Neural progenitor cell (in vitro differentiated cells): ENCODE data around the gene SPHKAP. TPM values are rescaled to one million over a fixed set of nuclear protein-coding genes. Genes with fewer than 3 reads are reported as not detected.
"Not testable (repeated sequence)": the region's sequence is repeated elsewhere in the genome, so short reads cannot be mapped to it uniquely, and the experiment has no call there.

Experiments used
- DNase-seq: peaks from one replicate; pipeline ENCODE4 v3.0.0-alpha.2; 2016; ENCODE audit warnings: low spot score
- H2AFZ ChIP-seq: fragments of 200-600 bp; sonication (generic); replicated peaks from 2 replicates; pipeline ENCODE4 v1.6.1; 2016; ENCODE audit warnings: antibody characterized with exemption
- H3F3A ChIP-seq: fragments of 200-600 bp; sonication (generic); 2 replicates; pipeline ENCODE4 v1.6.1; 2016; ENCODE audit warnings: antibody characterized with exemption, low read depth
- H3K27ac ChIP-seq: fragments of 200-600 bp; sonication (generic); 2 replicates; pipeline ENCODE4 v1.5.1; 2016; ENCODE audit warnings: mild to moderate bottlenecking
- H3K27me3 ChIP-seq: fragments of 200-600 bp; sonication (generic); 2 replicates; pipeline ENCODE4 v1.6.1; 2016; ENCODE audit warnings: mild to moderate bottlenecking, moderate library complexity
- H3K36me3 ChIP-seq: fragments of 200-600 bp; sonication (generic); 2 replicates; pipeline ENCODE4 v1.5.1; 2016
- H3K4me1 ChIP-seq: fragments of 200-600 bp; sonication (generic); 2 replicates; pipeline ENCODE4 v1.6.1; 2016; ENCODE audit warnings: mixed run types
- H3K4me2 ChIP-seq: fragments of 200-600 bp; sonication (generic); 2 replicates; pipeline ENCODE4 v1.6.1; 2016
- H3K4me3 ChIP-seq: fragments of 200-600 bp; sonication (generic); 2 replicates; pipeline ENCODE4 v1.5.1; 2016
- H3K79me2 ChIP-seq: fragments of 200-600 bp; sonication (generic); 2 replicates; pipeline ENCODE4 v1.6.1; 2016; ENCODE audit warnings: low read depth
- H3K9ac ChIP-seq: fragments of 200-600 bp; sonication (generic); 2 replicates; pipeline ENCODE4 v1.6.1; 2016
- H3K9me3 ChIP-seq: fragments of 200-600 bp; sonication (generic); 2 replicates; pipeline ENCODE4 v1.5.1; 2016; ENCODE audit warnings: low read depth
- H4K20me1 ChIP-seq: fragments of 200-600 bp; sonication (generic); 2 replicates; pipeline ENCODE4 v1.6.1; 2016; ENCODE audit warnings: low read depth
- H3K27ac Mint-ChIP-seq: 3 replicates; pipeline ENCODE4 v1.8.0; 2021; ENCODE audit warnings: mixed read lengths
- H3K27me3 Mint-ChIP-seq: 2 replicates; pipeline ENCODE4 v1.8.0; 2022; ENCODE audit warnings: low read depth, mild to moderate bottlenecking, inconsistent platforms, moderate library complexity, mixed read lengths; ENCODE audit not compliant: insufficient read depth
- H3K36me3 Mint-ChIP-seq: 3 replicates; pipeline ENCODE4 v1.8.0; 2021; ENCODE audit warnings: mixed read lengths
- H3K4me1 Mint-ChIP-seq: 3 replicates; pipeline ENCODE4 v1.8.0; 2021; ENCODE audit warnings: mixed read lengths
- H3K4me3 Mint-ChIP-seq: 3 replicates; pipeline ENCODE4 v1.8.0; 2021; ENCODE audit warnings: mild to moderate bottlenecking, moderate library complexity, mixed read lengths
- H3K9me3 Mint-ChIP-seq: 3 replicates; pipeline ENCODE4 v1.8.0; 2020; ENCODE audit warnings: mixed read lengths
- CTCF ChIP-seq: fragments of 200-600 bp; sonication (generic); IDR thresholded peaks from 2 replicates; pipeline ENCODE4 v1.5.1; 2017; ENCODE audit warnings: antibody characterized with exemption, mild to moderate bottlenecking
- EZH2 ChIP-seq: fragments of 200-600 bp; sonication (generic); IDR thresholded peaks from 2 replicates; pipeline ENCODE4 v1.6.1; 2017; ENCODE audit warnings: antibody characterized with exemption, mild to moderate bottlenecking, moderate library complexity
- EZH2phosphoT487 ChIP-seq: fragments of 200-600 bp; sonication (generic); IDR thresholded peaks from 2 replicates; pipeline ENCODE4 v1.6.1; 2017; ENCODE audit warnings: antibody characterized with exemption
- total RNA-seq: library from RNA; depleted of rRNA; stranded (reverse); fragments of >200 nt; gene quantifications from 2 replicates; pipeline ENCODE4 v1.2.3, GENCODE V29; 2015; ENCODE audit warnings: low replicate concordance

Gene SPHKAP
- total RNA-seq, 1 donor from 2014 or later = not detected

GRCh38 chr2:228082571-228082970 lies 98.9 kb downstream of the SPHKAP start:
- Histone ChIP-seq H3F3A (no peaks in the 10 kb centered on the region), H3K4me2 (no peak overlapping the region), H2AFZ (no peak overlapping the region), H3K4me1 (no peaks in the 10 kb centered on the region), H3K27me3 (no peaks in the 10 kb centered on the region), H4K20me1 (no peaks in the 10 kb centered on the region), H3K4me3 (no peak overlapping the region), H3K9me3 (no peaks in the 10 kb centered on the region), H3K36me3 (no peaks in the 10 kb centered on the region), H3K27ac (no peak overlapping the region), H3K79me2 (no peaks in the 10 kb centered on the region), H3K9ac (no peak overlapping the region)
- Mint-ChIP-seq H3K4me1 (no peaks in the 10 kb centered on the region), H3K36me3 (no peaks in the 10 kb centered on the region), H3K4me3 (no peak overlapping the region), H3K27me3 (no peaks in the 10 kb centered on the region), H3K9me3 (no peaks in the 10 kb centered on the region), H3K27ac (no peak overlapping the region)
- TF ChIP-seq CTCF = no peak
- TF ChIP-seq EZH2phosphoT487 = no peak
- no peak for TF ChIP-seq EZH2
- DNase-seq = no peak

GRCh38 chr2:228079194-228079593 lies 102.3 kb downstream of the SPHKAP start:
- H3K36me3 ChIP-seq = no peaks in the 10 kb centered on the region
- H3F3A ChIP-seq = no peaks in the 10 kb centered on the region
- H3K27ac Mint-ChIP-seq = no peak overlapping the region
- no peak for DNase-seq
- no peak overlapping the region for H2AFZ ChIP-seq
- H3K27me3 Mint-ChIP-seq = peaks cover 2% of the 10 kb centered on the region
- no peaks in the 10 kb centered on the region for H3K9me3 Mint-ChIP-seq
- no peaks in the 10 kb centered on the region for H3K79me2 ChIP-seq
- no peaks in the 10 kb centered on the region for H3K27me3 ChIP-seq
- H3K4me2 ChIP-seq = no peak overlapping the region
- H3K27ac ChIP-seq = no peak overlapping the region
- no peaks in the 10 kb centered on the region for H3K4me1 Mint-ChIP-seq
- H3K9ac ChIP-seq = no peak overlapping the region
- TF ChIP-seq EZH2phosphoT487 = no peak
- H3K9me3 ChIP-seq = no peaks in the 10 kb centered on the region
- H3K36me3 Mint-ChIP-seq = no peaks in the 10 kb centered on the region
- H4K20me1 ChIP-seq = no peaks in the 10 kb centered on the region
- H3K4me1 ChIP-seq = no peaks in the 10 kb centered on the region
- no peak overlapping the region for H3K4me3 ChIP-seq
- no peak overlapping the region for H3K4me3 Mint-ChIP-seq

GRCh38 chr2:228076695-228077094 lies 104.8 kb downstream of the SPHKAP start:
- not testable (repeated sequence) for H3K4me2 ChIP-seq, H4K20me1 ChIP-seq, H3K27me3 ChIP-seq, H3K9ac ChIP-seq, H2AFZ ChIP-seq, H3K27me3 Mint-ChIP-seq, H3K36me3 ChIP-seq, H3K4me3 ChIP-seq, H3F3A ChIP-seq, H3K9me3 Mint-ChIP-seq, H3K4me1 Mint-ChIP-seq, H3K27ac Mint-ChIP-seq, H3K36me3 Mint-ChIP-seq, H3K79me2 ChIP-seq, DNase-seq, H3K9me3 ChIP-seq, H3K4me3 Mint-ChIP-seq, H3K27ac ChIP-seq, H3K4me1 ChIP-seq

GRCh38 chr2:228072669-228073068 lies 108.8 kb downstream of the SPHKAP start:
- Histone ChIP-seq H3F3A (no peaks in the 10 kb centered on the region), H3K4me1 (no peaks in the 10 kb centered on the region), H2AFZ (no peak overlapping the region), H3K27me3 (no peaks in the 10 kb centered on the region), H3K4me3 (no peak overlapping the region), H3K9me3 (no peaks in the 10 kb centered on the region), H3K36me3 (no peaks in the 10 kb centered on the region), H3K27ac (no peak overlapping the region), H3K79me2 (no peaks in the 10 kb centered on the region), H3K9ac (no peak overlapping the region), H4K20me1 (no peaks in the 10 kb centered on the region), H3K4me2 (no peak overlapping the region)
- Mint-ChIP-seq H3K9me3 (no peaks in the 10 kb centered on the region), H3K4me3 (no peak overlapping the region), H3K27me3 (peaks cover 2% of the 10 kb centered on the region), H3K36me3 (no peaks in the 10 kb centered on the region), H3K4me1 (no peaks in the 10 kb centered on the region), H3K27ac (no peak overlapping the region)
- no peak for DNase-seq
- no peak for TF ChIP-seq EZH2phosphoT487
- TF ChIP-seq CTCF = no peak
- TF ChIP-seq EZH2 = no peak
